SK-N-SH (cell line): ENCODE results near the gene RAMP1.

Experiments
- CHD2 ChIP-seq: fragments of 150-350 bp; IDR thresholded peaks from 2 replicates; pipeline ENCODE4 v1.6.1; 2018; ENCODE audit warnings: low read length; ENCODE audit not compliant: partially characterized antibody
- EP300 ChIP-seq, 2 experiments: IDR thresholded peaks; 2 replicates each; pipeline versions ENCODE4 v1.4.0 to v1.6.1; 2012; ENCODE audit warnings: borderline replicate concordance in 1 of 2, low read depth in 1 of 2, low read length in 1 of 2
- EZH2phosphoT487 ChIP-seq: fragments of 200-600 bp; sonication (generic); IDR thresholded peaks from 2 replicates; pipeline ENCODE4 v1.6.1; 2017; ENCODE audit warnings: low read depth, mixed run types, mild to moderate bottlenecking, antibody characterized with exemption, moderate library complexity, borderline replicate concordance
- FOXM1 ChIP-seq: IDR thresholded peaks from 2 replicates; pipeline ENCODE4 v1.4.0; 2012; ENCODE audit warnings: low read depth, mild to moderate bottlenecking
- GABPA ChIP-seq: IDR thresholded peaks from 2 replicates; pipeline ENCODE4 v1.4.0; 2012; ENCODE audit warnings: low read depth, mild to moderate bottlenecking
- NRF1 ChIP-seq: IDR thresholded peaks from 2 replicates; pipeline ENCODE4 v1.6.1; 2012; ENCODE audit warnings: low read depth, mild to moderate bottlenecking, low read length
- POLR2AphosphoS5 ChIP-seq: IDR thresholded peaks from 2 replicates; pipeline ENCODE4 v1.6.1; 2012; ENCODE audit warnings: low read depth, low read length
- RFX5 ChIP-seq: IDR thresholded peaks from 2 replicates; pipeline ENCODE4 v1.6.1; 2012; ENCODE audit warnings: mild to moderate bottlenecking, improper control_type of control experiment, low read length
- SMC3 ChIP-seq: IDR thresholded peaks from 2 replicates; pipeline ENCODE4 v1.6.1; 2012; ENCODE audit warnings: low read depth, low read length, improper control_type of control experiment
- YY1 ChIP-seq: IDR thresholded peaks from 2 replicates; pipeline ENCODE4 v1.4.0; 2012; ENCODE audit warnings: low read depth, mild to moderate bottlenecking
- TF ChIP-seq, protein P1 (sequence below): fragments of 200-600 bp; sonication (generic); IDR thresholded peaks from 2 replicates; pipeline ENCODE4 v1.6.1; 2017; ENCODE audit warnings: antibody characterized with exemption, mild to moderate bottlenecking, moderate library complexity
- TF ChIP-seq, protein P2 (sequence below): fragments of 150-350 bp; IDR thresholded peaks from 2 replicates; pipeline ENCODE4 v1.6.1; 2017; ENCODE audit warnings: antibody characterized with exemption, low read length, low read depth, borderline replicate concordance

DNA sequence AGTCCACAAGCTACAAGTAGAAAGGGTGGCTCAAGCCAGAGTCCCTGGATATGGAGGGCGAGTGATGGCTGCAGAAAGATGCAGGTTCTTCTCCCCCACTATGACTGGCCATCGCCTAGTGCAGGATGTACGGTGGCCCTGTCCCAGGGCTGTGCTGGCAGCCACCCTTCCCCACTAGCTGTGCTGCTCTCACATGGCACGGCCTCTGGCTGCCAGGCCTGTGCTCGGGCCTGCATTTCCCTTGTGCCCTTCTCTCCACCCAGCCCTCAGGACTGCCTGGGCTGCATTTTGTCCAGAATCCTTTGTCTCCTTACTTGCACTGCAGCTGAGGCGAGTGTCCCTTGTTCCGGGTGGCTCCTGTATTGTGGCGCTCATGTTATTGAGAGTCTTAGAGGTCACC is 1.6 kb upstream of the RAMP1 start:
- TF ChIP-seq, protein P1, sequence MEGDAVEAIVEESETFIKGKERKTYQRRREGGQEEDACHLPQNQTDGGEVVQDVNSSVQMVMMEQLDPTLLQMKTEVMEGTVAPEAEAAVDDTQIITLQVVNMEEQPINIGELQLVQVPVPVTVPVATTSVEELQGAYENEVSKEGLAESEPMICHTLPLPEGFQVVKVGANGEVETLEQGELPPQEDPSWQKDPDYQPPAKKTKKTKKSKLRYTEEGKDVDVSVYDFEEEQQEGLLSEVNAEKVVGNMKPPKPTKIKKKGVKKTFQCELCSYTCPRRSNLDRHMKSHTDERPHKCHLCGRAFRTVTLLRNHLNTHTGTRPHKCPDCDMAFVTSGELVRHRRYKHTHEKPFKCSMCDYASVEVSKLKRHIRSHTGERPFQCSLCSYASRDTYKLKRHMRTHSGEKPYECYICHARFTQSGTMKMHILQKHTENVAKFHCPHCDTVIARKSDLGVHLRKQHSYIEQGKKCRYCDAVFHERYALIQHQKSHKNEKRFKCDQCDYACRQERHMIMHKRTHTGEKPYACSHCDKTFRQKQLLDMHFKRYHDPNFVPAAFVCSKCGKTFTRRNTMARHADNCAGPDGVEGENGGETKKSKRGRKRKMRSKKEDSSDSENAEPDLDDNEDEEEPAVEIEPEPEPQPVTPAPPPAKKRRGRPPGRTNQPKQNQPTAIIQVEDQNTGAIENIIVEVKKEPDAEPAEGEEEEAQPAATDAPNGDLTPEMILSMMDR, result no peak
- no peak for TF ChIP-seq RFX5
- TF ChIP-seq EP300 (IDR thresholded peaks at IDR 0.05; ENCODE audit: borderline replicate concordance in 1 of 2, low read depth in 1 of 2, low read length in 1 of 2), result no peak
- TF ChIP-seq CHD2, result no peak
- TF ChIP-seq, protein P2, sequence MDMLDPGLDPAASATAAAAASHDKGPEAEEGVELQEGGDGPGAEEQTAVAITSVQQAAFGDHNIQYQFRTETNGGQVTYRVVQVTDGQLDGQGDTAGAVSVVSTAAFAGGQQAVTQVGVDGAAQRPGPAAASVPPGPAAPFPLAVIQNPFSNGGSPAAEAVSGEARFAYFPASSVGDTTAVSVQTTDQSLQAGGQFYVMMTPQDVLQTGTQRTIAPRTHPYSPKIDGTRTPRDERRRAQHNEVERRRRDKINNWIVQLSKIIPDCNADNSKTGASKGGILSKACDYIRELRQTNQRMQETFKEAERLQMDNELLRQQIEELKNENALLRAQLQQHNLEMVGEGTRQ, result no peak
- no peak for TF ChIP-seq EZH2phosphoT487
- no peak for TF ChIP-seq FOXM1
- TF ChIP-seq GABPA, result no peak
- no peak for TF ChIP-seq POLR2AphosphoS5
- TF ChIP-seq SMC3, result no peak
- no peak for TF ChIP-seq YY1
- no peak for TF ChIP-seq NRF1
